DMS79 treated with DMSO at 0.1 percent for 48 hours (cell line): ENCODE data around the gene MXRA8.
"Not testable (repeated sequence)": the region's sequence is repeated elsewhere in the genome, so short reads cannot be mapped to it uniquely, and the experiment has no call there.

ENCODE experiments used
- DNase-seq: peaks from one replicate; lab custom pipeline; 2025; lab: John Stamatoyannopoulos, UW

Gene MXRA8, protein sequence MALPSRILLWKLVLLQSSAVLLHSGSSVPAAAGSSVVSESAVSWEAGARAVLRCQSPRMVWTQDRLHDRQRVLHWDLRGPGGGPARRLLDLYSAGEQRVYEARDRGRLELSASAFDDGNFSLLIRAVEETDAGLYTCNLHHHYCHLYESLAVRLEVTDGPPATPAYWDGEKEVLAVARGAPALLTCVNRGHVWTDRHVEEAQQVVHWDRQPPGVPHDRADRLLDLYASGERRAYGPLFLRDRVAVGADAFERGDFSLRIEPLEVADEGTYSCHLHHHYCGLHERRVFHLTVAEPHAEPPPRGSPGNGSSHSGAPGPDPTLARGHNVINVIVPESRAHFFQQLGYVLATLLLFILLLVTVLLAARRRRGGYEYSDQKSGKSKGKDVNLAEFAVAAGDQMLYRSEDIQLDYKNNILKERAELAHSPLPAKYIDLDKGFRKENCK

DNA sequence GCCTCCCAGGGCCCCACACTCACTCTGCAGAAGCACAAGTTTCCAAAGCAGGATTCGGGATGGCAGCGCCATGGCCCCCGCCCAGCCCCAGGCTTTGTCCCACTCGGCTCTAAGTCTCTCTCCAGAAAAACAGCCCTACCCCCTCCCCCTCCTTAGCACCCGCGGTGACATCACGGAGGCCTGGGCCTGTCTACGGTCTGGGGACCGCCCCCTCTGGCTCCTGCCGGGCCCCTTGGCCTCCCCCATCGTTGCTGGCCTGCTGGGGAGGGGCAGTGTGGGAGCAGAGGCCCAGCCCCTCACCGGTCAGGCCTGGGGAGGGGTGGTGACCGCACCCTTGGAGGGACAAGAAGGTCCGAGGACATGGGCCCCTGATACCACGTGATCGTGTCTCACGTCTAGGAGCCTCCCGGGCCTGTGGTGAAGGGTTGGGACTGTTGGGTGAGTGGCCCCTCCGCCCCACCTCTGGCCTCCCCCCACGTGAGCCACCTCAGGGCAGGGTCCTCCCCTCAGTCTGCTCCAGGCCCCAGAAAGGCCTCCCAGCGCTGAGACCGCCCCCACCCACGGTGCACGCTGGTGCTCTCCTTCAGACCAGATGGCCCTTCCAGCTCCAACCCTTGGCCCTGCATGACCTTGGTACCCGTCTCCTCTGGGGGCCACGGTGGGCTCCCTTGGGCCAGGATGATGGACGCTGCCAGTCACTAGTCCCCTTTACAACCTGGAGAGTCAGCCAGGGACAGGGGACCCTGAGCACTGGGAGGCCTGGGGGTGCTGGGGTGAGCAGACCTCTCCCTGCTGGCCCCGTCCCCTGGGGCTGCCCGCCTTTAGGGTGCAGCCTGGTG is at the start of gene MXRA8:
TSS of gene MXRA8 (minus strand) at position 123 of the 839 bp plus-strand sequence. CDS start at position 72, 51 bp downstream.
- no peak for DNase-seq

DNA sequence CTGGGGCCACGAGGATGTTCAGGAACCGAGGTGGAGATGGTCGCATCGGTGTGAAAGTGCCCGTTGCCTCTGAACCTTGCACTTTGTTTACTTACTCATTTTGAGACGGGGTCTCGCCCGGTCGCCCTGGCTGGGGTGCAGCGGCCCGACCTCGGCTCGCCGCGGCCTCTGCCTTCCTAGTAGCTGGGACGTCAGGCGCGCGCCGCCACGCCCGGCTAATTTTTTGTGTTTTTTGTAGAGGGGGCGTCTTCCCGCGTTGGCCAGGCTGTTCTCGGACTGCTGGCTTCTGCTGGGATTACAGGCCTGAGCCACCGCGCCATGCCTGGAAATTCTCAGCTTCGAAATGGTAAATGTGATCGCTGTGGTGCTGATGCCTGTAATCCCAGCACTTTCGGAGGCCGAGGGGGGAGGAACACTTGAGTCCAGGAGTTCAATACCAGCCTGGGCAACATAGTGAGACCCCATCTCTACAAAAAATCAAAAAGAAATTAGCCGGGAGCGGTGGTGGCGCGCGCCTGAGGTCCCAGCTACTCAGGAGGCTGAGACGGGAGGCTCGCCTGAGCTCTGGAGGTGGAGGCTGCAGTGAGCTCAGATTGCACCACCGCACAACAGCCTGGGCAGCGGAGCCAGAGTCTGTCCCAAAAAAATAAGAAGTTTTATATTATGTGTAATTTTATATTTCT is 49.4 kb upstream of the MXRA8 start:
- DNase-seq = no peak

DNA sequence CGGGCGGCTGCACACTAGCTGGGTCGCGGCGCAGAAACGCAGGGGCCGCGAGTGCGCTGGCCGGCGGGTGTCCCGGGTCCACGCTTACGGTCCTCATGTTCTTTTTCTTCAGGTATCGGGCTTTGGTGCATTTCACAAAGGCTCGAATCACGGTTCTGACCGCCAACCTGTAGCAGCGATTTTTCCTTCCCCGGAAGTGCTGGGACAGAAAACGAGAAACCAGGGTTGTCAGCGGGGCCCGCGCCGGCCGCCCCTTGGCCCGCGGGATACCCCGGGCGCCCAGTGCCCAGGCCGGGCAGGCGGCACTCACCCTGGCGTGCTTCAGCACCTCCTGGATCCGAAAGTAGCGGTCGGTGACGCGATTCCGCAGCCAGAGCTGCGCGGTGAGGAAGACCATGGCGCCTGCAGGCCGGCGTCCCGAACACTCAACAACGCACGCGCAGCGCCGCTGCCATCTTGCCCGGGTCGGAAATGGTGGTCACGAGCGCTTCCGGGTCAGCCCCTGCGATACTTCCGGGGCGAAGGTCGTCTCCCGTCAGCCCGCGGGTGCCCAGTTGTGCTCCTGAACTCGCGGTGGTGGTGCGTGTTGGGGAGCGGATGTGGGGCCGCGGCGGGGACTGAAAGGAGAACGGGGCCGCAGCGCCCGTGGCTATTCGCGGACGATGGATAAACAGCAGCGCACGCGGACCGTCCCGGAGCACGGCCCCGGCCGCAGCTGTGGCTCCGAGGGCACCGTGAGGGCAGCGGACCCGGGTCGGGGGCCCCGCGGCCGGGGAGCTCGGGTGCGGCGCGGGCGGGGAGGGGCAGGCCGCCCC is 48.7 kb upstream of the MXRA8 start, which contains the start of gene MRPL20:
TSS of gene MRPL20 (minus strand) at position 473 of the 815 bp plus-strand sequence. CDS start at position 397, 76 bp downstream.
- DNase-seq = peak; percentile 87

DNA sequence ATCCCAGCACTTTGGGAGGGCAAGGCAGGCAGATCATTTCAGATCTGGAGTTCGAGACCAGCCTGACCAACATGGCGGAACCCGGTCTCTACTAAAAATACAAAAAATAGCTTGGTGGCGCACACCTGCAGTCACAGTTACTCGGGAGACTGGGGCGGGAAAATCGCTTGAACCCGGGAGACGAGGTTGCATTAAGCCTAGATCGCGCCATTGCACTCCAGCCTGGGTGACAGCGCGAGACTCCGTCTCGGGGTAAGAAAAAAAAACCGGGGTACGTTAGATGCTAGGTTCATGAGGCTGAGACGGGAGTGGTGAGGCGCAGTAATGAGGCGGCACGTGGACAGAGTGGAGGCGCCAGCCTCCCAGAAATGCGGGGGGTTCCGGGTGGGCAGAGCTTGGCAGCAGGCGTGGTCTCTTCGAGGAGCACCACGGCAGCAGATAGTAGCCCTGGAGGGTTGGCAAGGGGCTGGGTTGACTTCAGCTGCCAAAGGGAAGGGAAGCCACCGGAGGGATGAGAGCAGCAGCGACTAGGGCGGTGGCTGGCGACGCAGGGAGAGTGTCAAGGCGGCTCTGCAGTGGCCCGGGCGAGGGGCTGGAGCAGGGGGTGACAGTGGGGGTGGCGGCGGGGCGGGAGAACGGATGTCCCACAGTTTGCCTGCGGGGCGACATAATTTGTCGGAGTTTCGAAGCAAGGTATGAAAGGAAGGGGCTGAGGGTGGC is 47.9 kb upstream of the MXRA8 start:
- DNase-seq = no peak

DNA sequence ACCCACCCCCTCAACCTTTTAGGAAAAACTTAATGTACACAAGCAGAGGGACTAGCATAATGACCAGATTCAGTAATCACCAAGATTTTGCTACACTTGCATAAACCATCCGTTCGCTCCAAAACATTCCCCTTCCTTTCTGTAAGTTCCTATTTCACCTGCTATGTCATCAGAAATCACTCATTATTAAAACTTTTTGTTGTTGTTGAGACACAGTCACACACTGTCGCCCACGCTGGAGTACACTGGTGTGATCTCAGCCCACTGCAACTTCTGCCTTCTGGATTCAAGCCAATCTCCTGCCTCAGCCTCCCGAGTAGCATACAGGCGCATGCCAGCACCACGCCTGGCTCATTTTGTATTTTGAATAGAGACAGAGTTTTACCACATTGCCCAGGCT is 45.3 kb upstream of the MXRA8 start:
- DNase-seq = no peak

DNA sequence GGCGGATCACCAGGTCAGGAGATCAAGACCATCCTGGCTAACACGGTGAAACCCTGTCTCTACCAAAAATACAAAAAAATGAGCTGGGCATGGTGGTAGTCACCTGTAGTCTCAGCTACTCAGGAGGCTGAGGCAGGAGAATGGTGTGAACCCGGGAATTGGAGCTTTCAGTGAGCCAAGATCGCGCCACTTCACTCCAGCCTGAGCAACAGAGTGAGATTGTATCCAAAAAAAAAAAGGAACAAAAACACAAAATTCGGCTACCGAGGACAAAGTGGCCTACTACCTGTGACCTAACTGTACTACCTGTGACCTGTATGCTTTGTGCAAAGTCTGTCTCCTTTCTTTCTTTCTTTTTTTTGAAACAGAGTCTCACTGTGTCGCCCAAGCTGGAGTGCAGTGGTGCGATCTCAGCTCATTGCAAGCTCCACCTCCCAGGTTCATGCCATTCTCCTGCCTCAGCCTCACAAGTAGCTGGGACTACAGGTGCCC is 44.6 kb upstream of the MXRA8 start:
- not testable (repeated sequence) for DNase-seq

DNA sequence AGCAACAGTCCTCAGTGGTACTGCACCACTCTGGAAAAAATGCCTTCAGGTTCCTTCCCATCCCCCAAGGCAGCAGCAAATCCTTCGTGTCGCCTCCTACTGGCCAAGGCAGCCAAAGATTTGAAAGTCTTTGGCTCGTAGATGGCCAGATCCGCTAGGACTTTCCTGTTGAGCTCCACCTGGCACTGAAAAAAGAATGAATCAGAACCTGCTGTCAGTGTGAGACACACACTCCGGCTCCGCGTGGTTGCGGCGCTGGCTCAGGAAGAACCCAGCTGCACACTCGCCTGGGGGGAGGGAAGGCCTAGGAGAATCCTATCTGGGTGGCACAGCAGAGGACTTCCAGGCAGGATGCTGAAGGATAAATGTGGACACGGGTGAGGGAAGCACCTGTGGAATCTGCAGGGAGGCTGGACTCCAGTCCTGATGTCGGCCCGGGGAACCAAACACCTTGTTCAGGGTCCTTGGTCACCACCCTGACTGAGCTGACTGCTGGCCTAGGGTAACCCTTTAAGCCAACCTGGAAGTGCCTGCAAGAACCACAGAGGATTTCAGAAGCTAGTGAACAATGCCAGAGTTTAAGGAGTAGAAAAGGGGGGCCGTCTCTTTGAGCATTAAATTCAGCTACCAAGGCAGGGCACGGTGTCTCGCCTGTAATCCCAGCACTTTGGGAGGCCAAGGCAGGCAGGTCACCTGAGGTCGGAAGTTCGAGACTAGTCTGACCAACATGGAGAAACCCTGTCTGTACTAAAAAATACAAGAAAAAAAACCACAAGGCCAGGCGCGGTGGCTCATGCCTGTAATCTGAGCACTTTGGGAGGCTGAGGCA is 43.9 kb upstream of the MXRA8 start:
- DNase-seq = no peak

DNA sequence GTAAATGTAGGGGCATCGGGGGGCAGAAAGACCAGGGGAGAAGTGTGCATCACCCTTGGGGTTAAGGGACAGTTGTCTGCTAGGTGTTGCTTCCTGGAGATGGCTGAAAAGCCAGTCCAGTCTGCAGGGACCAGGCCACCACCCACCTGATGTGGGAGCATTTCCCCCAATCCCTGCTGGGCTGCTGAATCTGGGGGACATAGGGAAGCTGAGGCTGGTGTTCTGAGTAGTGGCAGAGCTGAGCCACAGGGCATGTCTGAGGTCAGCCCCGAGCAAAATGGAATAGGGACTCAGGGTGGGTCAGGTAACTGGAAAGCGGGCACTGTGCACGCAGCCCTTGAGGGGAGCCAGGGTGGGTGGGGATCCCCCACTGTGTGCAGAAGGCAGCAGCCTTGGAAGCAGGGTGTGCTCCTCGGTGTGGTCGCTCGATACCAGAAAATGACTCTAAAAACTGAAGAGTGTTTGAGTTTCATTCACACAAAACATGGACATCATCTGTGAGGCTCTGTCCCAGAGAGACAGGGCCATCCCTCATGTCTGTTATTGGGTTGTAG is 43.2 kb upstream of the MXRA8 start:
- no peak for DNase-seq

DNA sequence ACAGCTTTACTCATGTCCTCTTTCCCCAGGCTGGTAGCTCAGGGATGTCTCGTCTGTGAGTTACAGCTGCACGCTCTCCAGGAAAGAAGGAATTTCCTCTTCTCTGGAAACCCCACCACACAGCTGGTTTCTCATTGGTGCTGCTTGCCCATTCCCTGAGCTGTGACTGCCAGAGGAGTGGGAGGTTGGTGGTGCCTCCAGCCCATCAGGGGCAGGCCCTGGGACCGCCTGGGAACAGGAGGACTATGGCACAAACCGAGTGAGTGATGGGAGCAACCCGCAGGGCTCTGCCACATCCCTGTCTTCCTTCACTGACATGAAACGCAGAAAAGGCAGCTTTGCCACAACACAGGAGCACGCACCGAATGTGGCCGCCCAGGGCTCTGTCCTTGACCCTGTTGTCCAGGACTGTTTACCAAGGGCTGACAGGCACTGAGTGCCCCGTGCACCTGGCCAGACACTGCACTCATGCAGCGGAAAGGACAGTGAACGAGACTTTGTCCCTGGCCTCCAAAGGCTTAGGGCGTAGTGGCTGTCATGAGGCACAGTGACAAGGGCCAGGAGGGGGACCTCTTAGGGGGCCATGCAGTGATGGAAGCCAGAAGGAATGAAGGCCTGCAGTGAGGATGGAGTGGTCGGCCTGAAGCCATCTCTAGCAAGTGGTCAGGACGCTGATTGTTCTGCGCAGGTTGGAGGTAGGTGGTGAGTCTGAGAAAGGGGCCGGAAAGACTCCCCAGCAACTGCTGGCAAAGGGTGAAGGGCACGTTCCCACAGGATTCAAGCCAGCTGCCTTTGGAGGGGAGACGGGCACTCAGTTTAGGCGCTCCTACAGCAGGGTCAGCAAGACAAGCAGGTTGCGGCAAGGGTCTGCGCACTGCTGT is 42.5 kb upstream of the MXRA8 start:
- DNase-seq = no peak

DNA sequence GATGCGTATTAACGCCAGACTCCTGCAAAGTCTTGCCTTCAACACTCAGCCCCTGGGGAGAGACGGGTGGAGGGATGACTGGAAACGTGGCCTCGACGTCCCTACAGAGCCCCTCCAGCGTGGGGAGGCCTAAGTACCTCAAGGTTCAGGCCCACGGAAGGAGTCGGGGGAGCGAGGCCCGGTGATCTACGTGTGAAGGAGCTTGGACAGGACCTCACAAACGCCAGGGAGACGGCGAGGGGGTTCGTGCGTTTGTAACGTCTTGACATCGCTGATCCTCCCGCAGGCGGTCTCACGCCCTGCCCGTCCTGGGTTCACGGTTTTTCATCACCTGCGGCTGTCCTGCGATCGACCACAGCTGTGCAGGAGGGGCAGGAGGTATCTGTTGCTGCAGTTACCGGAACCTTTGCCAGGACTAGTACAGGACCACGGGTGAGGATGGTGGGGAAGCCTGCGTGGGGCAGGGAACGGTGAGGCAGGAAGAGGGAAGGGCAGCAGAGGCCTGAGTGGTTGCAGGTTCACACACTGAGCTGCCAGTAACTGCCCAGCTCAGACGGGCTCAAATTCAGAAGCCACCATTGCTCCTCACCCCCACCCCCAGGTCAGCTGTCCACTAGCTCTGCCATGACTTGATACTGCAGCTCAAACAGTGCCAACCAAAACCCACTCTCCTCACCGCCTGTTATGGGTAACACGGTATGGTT is 41.7 kb upstream of the MXRA8 start:
- DNase-seq = no peak

DNA sequence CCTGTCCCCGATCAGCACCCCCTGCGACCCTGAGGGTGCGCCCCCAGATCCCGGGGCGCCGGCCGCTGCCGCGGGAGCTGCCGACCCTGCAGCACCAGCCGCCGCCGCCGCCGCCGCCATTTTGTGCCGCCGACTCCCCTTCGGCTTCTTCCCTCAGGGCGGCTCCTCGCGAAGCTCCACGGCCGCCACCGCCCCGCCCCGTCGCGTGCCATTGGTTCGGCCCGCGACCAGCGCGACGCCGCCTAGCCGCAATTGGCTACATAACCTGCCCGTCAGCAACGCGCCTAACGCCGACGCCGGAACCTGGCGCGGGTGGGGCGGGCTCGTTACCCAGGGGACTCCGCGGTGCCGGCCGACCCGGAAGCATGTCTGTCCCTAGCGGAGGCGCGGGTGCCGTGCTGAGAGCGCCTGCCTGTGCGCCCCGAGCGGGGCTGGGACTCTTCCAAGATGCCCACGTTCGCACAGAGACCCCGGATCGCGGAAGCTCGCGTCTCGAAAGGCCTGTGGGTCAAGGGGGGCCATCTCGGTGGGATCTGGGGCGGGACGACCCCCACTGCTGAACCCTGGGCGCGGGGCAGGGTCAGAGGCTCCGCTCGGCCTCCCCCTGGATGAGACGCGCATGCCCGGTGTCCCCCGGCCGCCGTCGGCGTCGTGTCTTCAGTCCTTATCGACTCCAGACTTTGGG is 41.0 kb upstream of the MXRA8 start, which contains the start of gene CCNL2:
TSS of gene CCNL2 (minus strand) at position 149 of the 685 bp plus-strand sequence. CDS start at position 120, 29 bp downstream.
- peak; percentile 93 for DNase-seq

DNA sequence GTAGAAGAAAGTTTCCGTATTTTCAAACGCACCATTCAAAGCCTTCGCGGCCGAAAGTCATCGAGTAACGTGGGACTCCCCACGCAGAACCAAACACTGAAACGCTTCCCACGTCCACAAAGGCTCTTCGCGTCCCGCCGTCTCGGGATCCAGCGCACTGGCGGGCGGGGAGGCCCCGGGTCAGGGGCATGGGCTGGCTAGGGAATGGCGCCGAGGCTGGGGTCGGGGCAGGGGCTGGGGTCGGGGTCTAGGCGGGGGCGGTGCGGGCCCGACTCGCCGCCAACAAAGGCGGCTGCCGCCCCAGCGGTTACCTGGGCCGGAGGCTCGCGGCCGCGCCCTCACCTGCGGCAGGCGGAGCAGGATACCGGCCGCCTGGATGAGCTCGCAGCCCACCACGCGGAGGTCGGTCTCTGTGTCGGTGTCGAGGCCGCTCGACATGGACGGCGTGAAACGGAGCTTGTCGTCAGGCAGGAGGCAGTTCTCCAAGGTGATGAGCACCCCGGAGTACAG is 40.4 kb upstream of the MXRA8 start:
- no peak for DNase-seq

DNA sequence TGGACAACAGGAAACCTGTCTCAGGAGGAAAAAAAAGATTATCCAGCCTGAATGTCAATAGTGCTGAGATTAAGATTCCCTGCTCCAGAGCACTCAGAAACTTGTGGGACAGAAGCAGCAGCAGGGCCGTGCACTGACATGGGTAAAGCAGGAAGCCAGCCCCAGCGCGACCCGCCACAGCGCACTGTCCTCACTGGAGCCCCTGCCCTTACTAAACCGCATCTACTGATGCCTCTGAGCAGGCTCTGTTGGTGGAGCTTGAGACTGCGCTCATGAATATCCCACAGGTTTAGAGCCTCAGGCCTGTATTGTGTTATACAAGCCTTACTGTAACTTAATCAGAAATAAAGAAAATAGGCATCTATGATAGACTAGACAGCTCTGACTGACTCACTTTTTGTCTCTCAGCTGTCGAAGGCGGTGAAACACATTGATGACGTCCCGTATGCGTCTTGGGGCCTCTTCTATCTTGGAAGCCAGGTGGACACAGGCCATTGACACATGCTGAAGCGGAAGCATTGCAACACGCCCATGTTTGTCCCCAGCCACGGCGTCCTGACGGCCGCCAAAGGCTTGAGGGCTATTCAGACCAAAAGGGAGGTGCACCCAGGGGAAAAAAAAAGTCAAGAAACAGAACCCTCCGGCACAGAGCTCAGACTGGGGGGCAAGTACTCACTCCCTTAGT is 39.6 kb upstream of the MXRA8 start:
- DNase-seq = no peak

DNA sequence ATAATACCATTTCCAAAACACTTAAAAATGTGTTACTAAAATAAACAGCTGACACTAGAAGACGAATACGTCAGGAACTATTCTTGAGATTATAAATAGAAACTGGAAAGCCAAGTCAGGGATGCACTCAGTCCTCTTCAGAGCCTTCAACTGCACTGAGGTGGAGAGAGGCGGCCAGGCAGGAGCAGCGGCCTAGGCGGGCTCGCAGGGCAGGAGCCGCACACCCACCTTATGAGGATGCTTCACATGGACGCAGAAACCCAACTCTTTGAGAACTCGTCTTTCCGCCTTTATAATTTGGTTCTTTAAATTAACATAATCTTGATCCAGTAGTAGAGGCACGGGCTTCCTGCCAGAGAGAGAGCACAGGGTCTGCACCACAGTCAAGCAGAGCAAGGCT is 36.8 kb upstream of the MXRA8 start:
- DNase-seq = no peak

DNA sequence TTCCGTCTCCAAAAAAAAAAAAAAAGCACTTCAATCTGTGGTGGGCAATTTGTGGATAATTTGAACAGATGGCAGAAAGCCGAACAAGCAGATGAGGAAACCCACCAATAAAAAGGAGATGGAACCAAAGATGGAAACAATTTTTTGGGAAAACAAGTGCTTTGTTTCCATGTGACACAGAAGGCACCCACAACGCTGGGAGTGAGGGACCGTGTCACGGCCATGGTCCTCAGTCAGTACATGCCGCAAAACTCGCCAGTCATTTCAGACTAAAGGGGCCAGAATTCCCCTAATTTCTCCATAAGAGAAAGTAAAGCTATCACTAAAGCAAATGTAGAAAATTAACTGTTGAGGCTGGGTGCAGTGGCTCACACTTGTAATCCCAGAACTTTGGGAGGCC is 35.8 kb upstream of the MXRA8 start:
- DNase-seq = no peak

DNA sequence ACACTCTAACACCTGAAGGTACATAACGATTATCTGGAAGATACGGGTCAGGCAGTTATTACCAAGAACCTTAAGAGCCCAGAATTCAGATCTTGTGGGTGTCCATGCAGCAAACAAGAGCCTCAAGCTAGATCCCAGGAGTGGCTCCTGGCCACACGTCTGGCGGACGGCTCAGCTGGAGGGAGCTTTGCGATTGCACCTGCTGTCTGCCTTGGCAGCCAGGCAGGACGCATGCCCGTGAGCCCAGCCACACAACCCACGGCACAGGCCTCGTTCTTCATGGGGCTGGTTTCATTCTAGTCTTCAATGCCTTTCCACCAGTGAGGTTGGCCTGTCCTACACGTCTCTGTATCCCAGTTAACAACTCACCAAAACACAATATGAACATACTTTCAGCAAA is 35.1 kb upstream of the MXRA8 start:
- no peak for DNase-seq
